BE2C (cell line): ENCODE data around the gene CXCL13.

Experiments used
- DNase-seq: peaks from one replicate; pipeline ENCODE4 v3.0.0-alpha.2; 2020
- H3K27me3 ChIP-seq: fragments of 250-450 bp; sonication (Bioruptor Pico); 2 replicates; pipeline ENCODE4 v1.5.1; 2020; ENCODE audit warnings: mild to moderate bottlenecking
- H3K36me3 ChIP-seq: fragments of 250-450 bp; sonication (Bioruptor Pico); 2 replicates; pipeline ENCODE4 v1.5.1; 2020; ENCODE audit warnings: mild to moderate bottlenecking
- H3K4me1 ChIP-seq: fragments of 250-450 bp; sonication (Bioruptor Pico); 2 replicates; pipeline ENCODE4 v1.5.1; 2020
- H3K4me3 ChIP-seq: 2 replicates; pipeline ENCODE4 v1.5.1; 2011; ENCODE audit warnings: low read depth, low read length
- H3K9me3 ChIP-seq: fragments of 250-450 bp; sonication (Bioruptor Pico); 2 replicates; pipeline ENCODE4 v1.5.1; 2020
- CTCF ChIP-seq: IDR thresholded peaks from 2 replicates; pipeline ENCODE4 v1.5.1; 2012; ENCODE audit warnings: mild to moderate bottlenecking, low read depth, low read length

CXCL13 gene

GRCh38 chr4:77618383-77619241, 13.0 kb downstream of the CXCL13 start:
- TF ChIP-seq CTCF = peak; percentile 90
- H3K36me3 ChIP-seq = no peaks in the 10 kb centered on the region
- H3K4me3 ChIP-seq = no peak overlapping the region
- DNase-seq = peak; percentile 66
- peaks cover 30% of the 10 kb centered on the region for H3K27me3 ChIP-seq
- H3K4me1 ChIP-seq = no peaks in the 10 kb centered on the region
- H3K9me3 ChIP-seq = no peaks in the 10 kb centered on the region

GRCh38 chr4:77619408-77619807, 13.8 kb downstream of the CXCL13 start:
- DNase-seq = no peak
- H3K4me1 ChIP-seq = no peaks in the 10 kb centered on the region
- H3K9me3 ChIP-seq = no peaks in the 10 kb centered on the region
- no peak for TF ChIP-seq CTCF
- no peak overlapping the region for H3K4me3 ChIP-seq
- H3K27me3 ChIP-seq = peaks cover 30% of the 10 kb centered on the region
- no peaks in the 10 kb centered on the region for H3K36me3 ChIP-seq

- Histone ChIP-seq H3K9me3 (no peaks in the 10 kb centered on the region), H3K4me1 (no peaks in the 10 kb centered on the region), H3K4me3 (no peak overlapping the region), H3K27me3 (peaks cover 30% of the 10 kb centered on the region), H3K36me3 (no peaks in the 10 kb centered on the region)
- no peak for DNase-seq
- no peak for TF ChIP-seq CTCF
These were observed 15.6 kb downstream of the CXCL13 start for GRCh38 chr4:77621254-77621653.

- no peaks in the 10 kb centered on the region for H3K4me1 ChIP-seq
- no peaks in the 10 kb centered on the region for H3K9me3 ChIP-seq
- H3K36me3 ChIP-seq = no peaks in the 10 kb centered on the region
- peaks cover 30% of the 10 kb centered on the region for H3K27me3 ChIP-seq
- DNase-seq = no peak
- TF ChIP-seq CTCF = no peak
- no peak overlapping the region for H3K4me3 ChIP-seq
These were observed 17.5 kb downstream of the CXCL13 start for GRCh38 chr4:77623091-77623490.

GRCh38 chr4:77624213-77624612, 18.6 kb downstream of the CXCL13 start:
- no peak overlapping the region for H3K4me3 ChIP-seq
- DNase-seq = no peak
- H3K9me3 ChIP-seq = no peaks in the 10 kb centered on the region
- TF ChIP-seq CTCF = no peak
- H3K27me3 ChIP-seq = peaks cover 33% of the 10 kb centered on the region
- H3K4me1 ChIP-seq = no peaks in the 10 kb centered on the region
- H3K36me3 ChIP-seq = no peaks in the 10 kb centered on the region

- Histone ChIP-seq H3K36me3 (no peaks in the 10 kb centered on the region), H3K4me1 (no peaks in the 10 kb centered on the region), H3K4me3 (no peak overlapping the region), H3K9me3 (no peaks in the 10 kb centered on the region), H3K27me3 (peaks cover 23% of the 10 kb centered on the region)
- no peak for DNase-seq
- no peak for TF ChIP-seq CTCF
These were observed 19.9 kb downstream of the CXCL13 start for GRCh38 chr4:77625485-77625884.
